ENCODE data around the gene GABARAPL2.

The GABARAPL2 gene

DNA sequence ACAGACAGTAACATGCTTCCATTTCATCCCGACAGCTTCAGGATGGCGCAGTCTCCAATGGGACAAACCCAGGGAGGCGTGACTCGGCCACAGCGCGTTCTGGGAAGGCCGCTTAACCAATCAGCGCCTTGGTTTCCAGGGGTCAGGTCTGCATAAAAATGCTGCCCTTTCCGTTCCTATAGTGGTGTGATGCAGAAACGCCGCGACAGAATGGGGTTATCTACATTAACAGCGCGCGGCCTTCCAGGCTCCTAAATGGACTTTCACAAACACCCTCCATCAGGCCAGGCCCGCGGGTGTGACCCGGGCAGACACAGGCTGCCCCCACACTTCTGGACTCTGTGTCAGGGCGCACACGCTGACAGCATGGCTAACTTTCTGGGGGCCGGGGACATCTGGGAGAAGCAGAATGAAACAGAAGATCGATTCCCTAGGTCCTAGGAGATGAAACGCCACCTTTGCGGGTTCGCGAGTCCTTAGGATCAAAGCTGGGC is 10.9 kb upstream of the GABARAPL2 start:
- no peak for DNase-seq (ENCODE audit: low read depth in 2 of 2)

GRCh38 chr16:75555707-75556430 is 10.3 kb upstream of the GABARAPL2 start, which contains the start of gene TMEM231:
Gene TMEM231 (minus strand): TSS chr16:75556252. CDS start chr16:75556209, 43 bp downstream.
- peak; percentile 94 to 97 for DNase-seq (ENCODE audit: low read depth in 2 of 2)

DNA sequence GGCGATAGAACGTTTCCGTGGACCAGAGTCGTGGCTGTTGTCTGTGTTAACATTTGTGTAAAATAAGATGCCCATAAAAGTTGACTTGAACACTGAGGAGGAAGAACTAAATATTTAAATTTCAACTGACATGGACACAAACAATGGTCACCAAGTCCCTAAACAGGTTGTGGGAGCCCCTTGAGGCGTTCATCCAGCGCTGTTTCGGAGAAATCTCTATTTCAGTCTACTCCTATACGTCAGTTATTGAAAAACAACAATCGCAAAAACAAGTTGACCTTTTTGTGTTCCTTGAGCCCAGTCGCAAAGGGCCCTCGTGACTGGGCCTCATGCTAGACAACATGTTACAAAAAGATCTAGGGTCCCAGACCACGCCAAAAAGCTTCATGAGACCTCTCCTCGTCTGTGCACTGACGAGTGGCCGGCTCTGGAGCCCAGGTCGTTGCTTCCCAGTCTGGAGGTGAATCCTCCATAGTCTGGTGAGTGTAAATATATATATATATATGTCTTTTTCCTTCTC is 9.7 kb upstream of the GABARAPL2 start:
- no peak for DNase-seq (ENCODE audit: low read depth in 2 of 2)

DNA sequence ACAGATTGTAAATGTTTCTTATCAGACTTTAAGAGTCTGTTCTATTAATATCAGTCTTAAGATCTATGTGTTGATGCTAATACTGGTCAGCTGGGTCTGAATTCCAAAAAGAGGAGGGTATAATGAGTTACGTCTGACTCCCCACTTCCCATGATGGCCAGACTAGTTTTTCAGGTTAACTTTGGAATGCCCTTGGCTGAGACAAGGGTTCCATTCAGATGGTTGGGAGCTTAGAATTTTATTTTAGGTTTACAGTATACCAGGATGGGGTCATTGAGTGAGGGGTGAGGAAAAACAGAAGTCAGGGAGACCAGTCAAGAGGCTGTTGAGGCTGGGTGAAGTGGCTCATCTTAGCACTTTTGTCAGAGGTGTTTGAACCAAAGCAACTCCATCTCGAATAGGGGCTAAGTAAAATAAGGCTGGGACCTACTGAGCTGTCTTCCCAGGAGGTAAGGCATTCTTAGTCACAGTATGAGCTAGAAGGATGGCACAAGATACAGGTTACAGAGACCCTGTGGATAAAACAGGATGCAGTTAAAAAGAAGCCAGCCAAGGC is 7.3 kb upstream of the GABARAPL2 start:
- DNase-seq (ENCODE audit: low read depth in 2 of 2) = no peak

- DNase-seq (ENCODE audit: low read depth in 2 of 2) = no peak
Observed at GRCh38 chr16:75559564-75560372, 6.4 kb upstream of the GABARAPL2 start.

DNA sequence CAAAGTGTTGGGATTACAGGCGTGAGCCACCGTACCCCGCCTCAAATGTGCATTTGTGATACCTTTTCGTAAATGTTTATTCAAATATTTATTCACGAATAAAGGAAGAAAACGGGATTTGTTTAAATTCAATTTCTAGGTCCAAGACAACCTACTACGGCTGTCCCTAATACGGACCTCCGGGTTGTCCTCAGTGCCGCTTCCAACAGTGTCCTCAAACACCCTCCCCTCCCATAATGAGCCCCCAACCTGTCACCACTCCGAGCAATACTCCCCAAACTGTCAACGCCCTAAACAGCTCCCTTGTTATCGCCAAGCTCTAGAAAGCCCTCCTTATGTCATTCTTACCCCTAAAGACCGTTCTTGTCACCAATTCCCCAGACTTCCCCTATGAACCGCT is 539 bp upstream of the GABARAPL2 start:
- no peak for DNase-seq (ENCODE audit: low read depth in 2 of 2)

- no peak for DNase-seq (ENCODE audit: low read depth in 2 of 2)
Observed at GRCh38 chr16:75566758-75567255, 628 bp downstream of the GABARAPL2 start.

DNA sequence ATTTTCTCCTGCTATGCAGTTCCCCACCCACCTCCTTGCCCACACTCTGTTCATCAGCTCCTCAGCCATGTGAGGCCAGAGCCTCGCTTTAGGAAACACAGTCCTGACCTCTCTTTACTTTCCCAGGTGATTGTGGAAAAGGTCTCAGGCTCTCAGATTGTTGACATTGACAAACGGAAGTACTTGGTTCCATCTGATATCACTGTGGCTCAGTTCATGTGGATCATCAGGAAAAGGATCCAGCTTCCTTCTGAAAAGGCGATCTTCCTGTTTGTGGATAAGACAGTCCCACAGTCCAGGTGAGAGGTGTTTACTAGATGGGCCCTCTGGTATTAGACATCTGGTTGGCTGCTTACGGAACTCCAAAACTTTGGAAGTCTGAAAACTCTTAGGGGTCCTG is 1.7 kb downstream of the GABARAPL2 start:
- DNase-seq (ENCODE audit: low read depth in 2 of 2) = no peak

GRCh38 chr16:75570396-75571065 is 4.4 kb downstream of the GABARAPL2 start:
- DNase-seq (ENCODE audit: low read depth in 2 of 2) = no peak

DNA sequence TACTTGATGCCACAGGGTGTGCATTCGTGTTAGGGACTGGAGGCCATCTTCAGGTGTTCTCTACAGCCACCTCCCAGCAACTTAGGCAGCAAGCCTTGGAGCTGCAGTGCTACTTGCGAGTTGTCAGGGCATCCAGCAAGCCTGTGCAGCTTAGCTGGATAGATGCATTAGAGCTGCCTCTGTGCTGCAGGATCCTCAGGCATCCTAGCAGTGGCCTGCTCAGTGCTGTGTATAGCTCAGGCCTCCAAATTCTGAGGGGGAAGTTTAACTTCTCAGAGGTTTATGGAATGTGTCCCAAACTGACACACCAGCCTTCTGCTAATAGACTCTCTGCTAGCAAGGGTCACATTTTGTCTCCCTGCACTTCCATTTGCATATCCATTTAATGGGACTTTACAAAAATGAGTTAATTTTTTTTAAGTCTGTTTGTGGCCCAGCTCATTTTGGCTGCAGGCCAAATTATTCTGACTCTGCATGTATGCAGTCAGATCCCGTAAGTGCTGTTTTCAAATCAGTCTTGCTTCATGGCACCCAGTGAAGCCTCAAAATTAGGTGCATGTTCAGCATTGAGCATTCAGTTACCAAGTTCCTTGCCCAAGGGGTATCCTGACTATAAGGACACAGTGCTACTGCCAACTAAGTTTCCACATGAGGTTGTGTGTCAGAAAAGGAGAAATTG is 6.8 kb downstream of the GABARAPL2 start:
- DNase-seq (ENCODE audit: low read depth in 2 of 2) = no peak

GRCh38 chr16:75573955-75574354 is 7.8 kb downstream of the GABARAPL2 start:
- DNase-seq (ENCODE audit: low read depth in 2 of 2) = no peak

GRCh38 chr16:75575958-75576357 is 9.8 kb downstream of the GABARAPL2 start:
- DNase-seq (ENCODE audit: low read depth in 2 of 2) = no peak

DNA sequence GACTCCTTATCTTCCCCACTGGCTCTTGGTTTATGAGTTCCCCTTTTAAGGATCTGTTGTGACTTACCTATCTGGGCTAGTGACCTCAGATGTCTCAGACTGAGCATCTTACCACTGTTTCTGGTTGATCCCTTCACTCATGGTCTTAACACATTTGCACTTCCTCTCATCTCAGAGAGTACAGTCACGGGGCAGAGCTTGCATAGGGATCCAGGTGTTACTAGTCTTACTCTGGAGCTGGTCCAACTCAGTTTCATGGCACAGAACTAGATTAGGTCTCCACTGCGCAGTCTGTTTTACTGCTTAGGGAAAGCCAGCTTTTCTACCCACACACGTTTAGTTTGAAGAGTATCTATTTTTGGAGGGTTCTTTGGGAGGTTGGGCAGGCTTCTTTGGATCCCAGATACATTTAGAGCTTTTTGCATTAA is 10.2 kb downstream of the GABARAPL2 start:
- DNase-seq (ENCODE audit: low read depth in 2 of 2) = no peak

- no peak for DNase-seq (ENCODE audit: low read depth in 2 of 2)
Observed at GRCh38 chr16:75578212-75578611, 12.0 kb downstream of the GABARAPL2 start.

DNA sequence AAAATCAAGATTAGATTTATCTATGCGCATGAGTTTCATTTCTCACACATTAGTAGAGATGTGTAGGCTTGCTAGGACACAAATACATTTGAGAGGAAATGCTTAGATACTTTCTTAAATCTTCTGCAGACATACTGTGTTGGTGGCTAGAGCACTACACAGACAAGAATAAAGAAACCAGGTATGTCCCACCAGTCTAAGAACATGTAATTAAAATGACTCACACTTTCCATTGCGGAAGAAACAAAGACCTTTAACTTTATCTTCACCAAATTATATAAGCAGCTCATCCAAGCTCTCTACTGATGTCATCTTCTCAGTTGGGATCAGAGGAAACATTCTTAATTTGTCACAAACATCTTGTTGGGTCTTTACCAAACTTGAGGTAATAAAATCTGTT is 12.5 kb downstream of the GABARAPL2 start:
- DNase-seq (ENCODE audit: low read depth in 2 of 2) = no peak

DNA sequence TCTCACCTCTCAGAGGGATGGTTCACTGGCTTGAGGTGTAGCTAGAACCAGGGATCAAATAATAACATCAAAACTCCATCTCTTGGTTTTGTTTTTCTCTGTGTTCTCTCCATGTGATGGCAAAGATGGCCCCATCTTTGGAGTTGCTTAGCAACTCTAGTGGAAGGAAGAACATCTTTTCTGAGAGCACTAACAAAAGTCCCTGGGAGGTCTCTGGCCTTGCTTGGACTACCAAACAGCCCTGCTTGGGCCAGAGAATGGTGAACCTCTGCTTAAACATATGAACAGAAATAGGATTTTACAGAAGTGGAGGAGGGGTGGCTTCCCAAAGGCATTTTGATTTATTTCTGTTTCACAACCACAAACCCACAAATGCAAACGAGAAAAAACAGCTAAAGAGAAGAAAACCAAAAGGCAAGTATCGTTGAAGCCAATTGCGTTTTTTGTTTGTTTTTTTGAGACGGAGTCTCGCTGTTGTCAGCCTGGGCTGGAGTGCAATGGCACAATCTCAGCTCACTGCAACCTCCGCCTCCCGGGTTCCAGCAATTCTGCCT is 13.2 kb downstream of the GABARAPL2 start:
- DNase-seq (ENCODE audit: low read depth in 2 of 2) = no peak

- no peak for DNase-seq (ENCODE audit: low read depth in 2 of 2)
Observed at GRCh38 chr16:75584108-75584507, 17.9 kb downstream of the GABARAPL2 start.

GRCh38 chr16:75588716-75589115 is 22.5 kb downstream of the GABARAPL2 start:
- DNase-seq (ENCODE audit: low read depth in 2 of 2) = no peak

DNA sequence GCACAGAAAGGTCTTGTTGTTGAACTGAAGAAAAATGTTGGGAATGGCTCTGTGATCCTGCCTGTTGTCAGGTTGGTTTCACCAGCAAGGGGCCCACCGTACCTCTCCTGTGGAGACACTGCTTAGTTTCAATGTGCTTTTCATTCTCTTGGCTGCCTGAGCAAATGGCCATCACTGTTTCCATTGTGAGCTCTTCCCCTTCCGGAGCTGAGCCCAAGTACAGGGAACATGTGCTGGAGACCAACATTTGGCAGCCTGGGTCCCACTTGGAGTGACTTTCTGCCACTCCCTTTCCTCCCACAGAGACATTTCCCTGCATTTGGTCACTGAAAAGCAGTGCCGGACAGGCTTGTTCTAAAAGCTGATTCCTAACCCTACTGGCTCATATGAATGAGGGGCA is 23.1 kb downstream of the GABARAPL2 start:
- no peak for DNase-seq (ENCODE audit: low read depth in 2 of 2)
